ENCODE results near the gene PRR20D.

The PRR20D gene

DNA sequence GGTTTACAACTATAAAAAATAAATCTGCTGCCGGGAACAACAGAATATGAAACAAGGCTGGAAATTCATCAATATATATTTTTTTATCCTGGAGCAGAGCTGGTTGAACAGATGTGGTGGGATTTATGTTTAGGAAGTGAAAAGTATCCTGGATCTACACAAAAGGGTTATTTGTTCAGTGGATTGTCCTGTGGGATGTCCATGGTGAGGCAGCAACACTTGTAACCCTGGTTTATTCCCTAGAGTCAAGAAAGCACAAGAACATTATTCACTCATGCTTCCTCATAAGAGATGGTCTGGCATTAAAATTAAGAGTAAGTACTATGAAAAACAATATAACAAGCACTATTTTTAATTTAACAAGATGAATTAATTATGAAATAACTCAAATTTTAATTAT is 52.6 kb downstream of the PRR20D start:
- peaks cover 2 to 11% of the 10 kb centered on the region in 2 donors for H3K9me3 Mint-ChIP-seq

More for the DNA sequence above, 52.6 kb downstream of the PRR20D start:
- H3K4me1 Mint-ChIP-seq (ENCODE audit: low read depth in 2 of 2) = no peaks in the 10 kb centered on the region
- H3K27me3 Mint-ChIP-seq = no peaks in the 10 kb centered on the region
- DNase-seq (no peak), ATAC-seq (replicated peaks) (no peak)
- no peaks in the 10 kb centered on the region for H3K36me3 Mint-ChIP-seq (ENCODE audit: insufficient read depth)
- no peak overlapping the region for H3K27ac Mint-ChIP-seq
- no peak overlapping the region for H3K4me3 Mint-ChIP-seq
